Nephron (organoid): ENCODE data around the gene SMAD6.
A peak's percentile ranks its signal among the peaks of the same experiment; 100 is the strongest.
"Not testable (repeated sequence)": the region's sequence is repeated elsewhere in the genome, so short reads cannot be mapped to it uniquely, and the experiment has no call there.

Experiments used
- H3K27ac Mint-ChIP-seq, 3 experiments: 2 replicates each; pipeline ENCODE4 v1.8.0; 2020; ENCODE audit warnings: mixed read lengths in 3 of 3, mild to moderate bottlenecking in 2 of 3, moderate library complexity in 1 of 3
- H3K27me3 Mint-ChIP-seq: 2 replicates; pipeline ENCODE4 v1.8.0; 2021; ENCODE audit warnings: low read depth, mild to moderate bottlenecking, moderate library complexity, mixed read lengths
- H3K36me3 Mint-ChIP-seq: 2 replicates; pipeline ENCODE4 v1.8.0; 2020; ENCODE audit warnings: low read depth, mixed read lengths
- H3K4me1 Mint-ChIP-seq: 2 replicates; pipeline ENCODE4 v1.8.0; 2020; ENCODE audit warnings: mixed read lengths
- H3K4me3 Mint-ChIP-seq, 3 experiments: 2 replicates each; pipeline ENCODE4 v1.8.0; 2020; ENCODE audit warnings: mild to moderate bottlenecking in 3 of 3, mixed read lengths in 3 of 3, moderate library complexity in 2 of 3
- H3K9me3 Mint-ChIP-seq: 2 replicates; pipeline ENCODE4 v1.8.0; 2020; ENCODE audit warnings: mixed read lengths
- CTCF ChIP-seq, 3 experiments: fragments of 200-600 bp; sonication (generic); IDR thresholded peaks; one replicate each; pipeline ENCODE4 v1.5.0; 2021; ENCODE audit warnings: antibody characterized with exemption in 3 of 3; ENCODE audit not compliant: unreplicated experiment in 3 of 3

SMAD6 gene

GRCh38 chr15:66756295-66756694 is 54.3 kb downstream of the SMAD6 start:
- Mint-ChIP-seq H3K27me3 (no peaks in the 10 kb centered on the region), H3K36me3 (peaks cover 40% of the 10 kb centered on the region), H3K27ac (peak overlapping the region; percentile 85 to 92 (median 88)), H3K9me3 (peaks cover 5% of the 10 kb centered on the region), H3K4me3 (peak overlapping the region; percentile 8 to 20 (median 19)), H3K4me1 (peaks cover 61% of the 10 kb centered on the region)
- no peak for TF ChIP-seq CTCF (IDR thresholded peaks at IDR 0.05; ENCODE audit: unreplicated experiment in 3 of 3)

GRCh38 chr15:66757030-66757429 is 55.0 kb downstream of the SMAD6 start:
- peaks cover 5% of the 10 kb centered on the region for H3K9me3 Mint-ChIP-seq
- H3K27me3 Mint-ChIP-seq = no peaks in the 10 kb centered on the region
- peaks cover 61% of the 10 kb centered on the region for H3K4me1 Mint-ChIP-seq
- no peak overlapping the region for H3K4me3 Mint-ChIP-seq
- H3K27ac Mint-ChIP-seq = peak overlapping the region; percentile 85 to 92 (median 88)
- peaks cover 35% of the 10 kb centered on the region for H3K36me3 Mint-ChIP-seq
- TF ChIP-seq CTCF (IDR thresholded peaks at IDR 0.05; ENCODE audit: unreplicated experiment in 3 of 3) = no peak

GRCh38 chr15:66757521-66757920 is 55.5 kb downstream of the SMAD6 start:
- Mint-ChIP-seq H3K9me3 (peaks cover 5% of the 10 kb centered on the region), H3K27ac (peak overlapping the region in 2 of 3 experiments; percentile 88 to 92), H3K4me1 (peaks cover 63% of the 10 kb centered on the region), H3K4me3 (no peak overlapping the region), H3K36me3 (peaks cover 32% of the 10 kb centered on the region), H3K27me3 (no peaks in the 10 kb centered on the region)
- no peak for TF ChIP-seq CTCF (IDR thresholded peaks at IDR 0.05; ENCODE audit: unreplicated experiment in 3 of 3)

- H3K4me1 Mint-ChIP-seq = peaks cover 68% of the 10 kb centered on the region
- H3K36me3 Mint-ChIP-seq = peaks cover 27% of the 10 kb centered on the region
- not testable (repeated sequence) for H3K27me3 Mint-ChIP-seq, H3K9me3 Mint-ChIP-seq, H3K4me3 Mint-ChIP-seq
- peak overlapping the region in 2 of 3 experiments; percentile 21 to 92 for H3K27ac Mint-ChIP-seq
Measured at GRCh38 chr15:66758217-66758616, 56.2 kb downstream of the SMAD6 start.

- peaks cover 5% of the 10 kb centered on the region for H3K9me3 Mint-ChIP-seq
- H3K4me3 Mint-ChIP-seq = no peak overlapping the region
- peaks cover 22% of the 10 kb centered on the region for H3K36me3 Mint-ChIP-seq
- no peaks in the 10 kb centered on the region for H3K27me3 Mint-ChIP-seq
- H3K4me1 Mint-ChIP-seq = peaks cover 71% of the 10 kb centered on the region
- no peak for TF ChIP-seq CTCF (IDR thresholded peaks at IDR 0.05; ENCODE audit: unreplicated experiment in 3 of 3)
- H3K27ac Mint-ChIP-seq = peak overlapping the region; percentile 21 to 85 (median 74)
Measured at GRCh38 chr15:66758844-66759243, 56.8 kb downstream of the SMAD6 start.

GRCh38 chr15:66760097-66760967 is 58.3 kb downstream of the SMAD6 start:
- Mint-ChIP-seq H3K27me3 (no peaks in the 10 kb centered on the region), H3K36me3 (peaks cover 7% of the 10 kb centered on the region), H3K9me3 (no peaks in the 10 kb centered on the region), H3K27ac (peak overlapping the region; percentile 85 to 94 (median 92)), H3K4me1 (peaks cover 73% of the 10 kb centered on the region), H3K4me3 (no peak overlapping the region)
- TF ChIP-seq CTCF (IDR thresholded peaks at IDR 0.05; ENCODE audit: unreplicated experiment in 3 of 3) = no peak
